RKO (cell line): ENCODE data around the gene ABCC8.

Experiments used
- DNase-seq: peaks from one replicate; pipeline ENCODE4 v3.0.0-alpha.2; 2016; ENCODE audit warnings: low spot score

ABCC8 gene

GRCh38 chr11:17386331-17387084 lies 90.1 kb downstream of the ABCC8 start:
- peak; percentile 64 for DNase-seq

GRCh38 chr11:17385926-17386325 lies 90.7 kb downstream of the ABCC8 start:
- DNase-seq, result no peak

- no peak for DNase-seq
These were observed 91.2 kb downstream of the ABCC8 start for GRCh38 chr11:17385492-17385891.

- peak; percentile 81 for DNase-seq
These were observed 92.6 kb downstream of the ABCC8 start for GRCh38 chr11:17384002-17384511.

GRCh38 chr11:17383461-17383860 lies 93.2 kb downstream of the ABCC8 start:
- no peak for DNase-seq

GRCh38 chr11:17382046-17382728 lies 94.5 kb downstream of the ABCC8 start:
- no peak for DNase-seq

- no peak for DNase-seq
These were observed 95.5 kb downstream of the ABCC8 start for GRCh38 chr11:17381156-17381555.

GRCh38 chr11:17379383-17380180 lies 97.1 kb downstream of the ABCC8 start:
- DNase-seq, result no peak

- DNase-seq, result no peak
These were observed 98.0 kb downstream of the ABCC8 start for GRCh38 chr11:17378655-17379054.

GRCh38 chr11:17376493-17376892 lies 100.2 kb downstream of the ABCC8 start:
- DNase-seq, result no peak

- DNase-seq, result no peak
These were observed 101.1 kb downstream of the ABCC8 start for GRCh38 chr11:17375547-17375946.

- DNase-seq, result no peak
These were observed 105.0 kb downstream of the ABCC8 start for GRCh38 chr11:17371614-17372013.

- DNase-seq, result no peak
These were observed 106.9 kb downstream of the ABCC8 start for GRCh38 chr11:17369684-17370243.

- DNase-seq, result no peak
These were observed 107.6 kb downstream of the ABCC8 start for GRCh38 chr11:17369094-17369493.

- no peak for DNase-seq
These were observed 108.1 kb downstream of the ABCC8 start for GRCh38 chr11:17368551-17368950.

- DNase-seq, result no peak
These were observed 110.2 kb downstream of the ABCC8 start for GRCh38 chr11:17366495-17366894.

- DNase-seq, result peak; percentile 90
These were observed 122.0 kb downstream of the ABCC8 start for GRCh38 chr11:17354601-17354991.

- peak; percentile 44 for DNase-seq
These were observed 122.6 kb downstream of the ABCC8 start for GRCh38 chr11:17353821-17354600.

- DNase-seq, result peak; percentile 86
These were observed 123.5 kb downstream of the ABCC8 start for GRCh38 chr11:17352950-17353820.

GRCh38 chr11:17351510-17352176 lies 125.0 kb downstream of the ABCC8 start, which contains the start of gene NCR3LG1:
NCR3LG1 (plus strand) TSS chr11:17351800; CDS start chr11:17351970, 170 bp downstream.
- peak; percentile 79 for DNase-seq
